Measurements from ENCODE around the gene EXOC6. TPM values are rescaled to one million over a fixed set of nuclear protein-coding genes. Genes with fewer than 3 reads are reported as not detected.

The EXOC6 gene
- total RNA-seq, 1 experiment from 2014 or later = 17.0 TPM

DNA sequence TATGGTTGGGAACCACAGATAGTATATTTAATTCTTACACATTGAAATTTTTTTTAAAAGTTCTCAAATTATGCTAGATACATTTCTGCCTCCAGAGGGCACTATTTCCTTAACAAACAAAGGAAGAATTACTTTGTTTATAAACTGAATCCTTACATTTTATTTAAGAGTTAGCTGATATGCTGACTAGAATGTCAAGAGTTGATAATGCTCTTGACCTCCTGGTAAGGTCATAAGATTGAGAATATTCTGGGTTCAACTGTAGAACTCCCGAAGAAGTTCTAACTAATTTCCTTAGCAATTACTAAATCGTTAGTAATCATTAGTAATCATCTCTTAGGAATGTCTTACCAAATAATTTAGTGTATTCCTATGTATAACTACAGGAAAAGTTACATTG is 117.0 kb downstream of the EXOC6 start:
- ATAC-seq = no peak
- no peak overlapping the region for H3K27ac ChIP-seq (ENCODE audit: low read length)
- no peaks in the 10 kb centered on the region for H3K27me3 ChIP-seq (ENCODE audit: control insufficient read depth, insufficient read depth, low read length)
- BruUV-seq (replicated peaks) = no TSS peak
- H3K4me1 ChIP-seq (ENCODE audit: control insufficient read depth, insufficient read depth, low read length) = no peaks in the 10 kb centered on the region
- in situ Hi-C loops (cut with HindIII; ENCODE audit: low pct_unique_long_range_greater_than_20kb, low sequenced_read_pairs) (no loop called here), intact Hi-C loops (cut with micrococcal nuclease; ENCODE audit: unreplicated experiment) (no loop called here)
- no peak overlapping the region for H3K4me3 ChIP-seq (ENCODE audit: low read depth in 2 of 2, low read length in 2 of 2)
- no peaks in the 10 kb centered on the region for H3K9me3 ChIP-seq (ENCODE audit: control insufficient read depth, insufficient read depth, low read depth, low read length)
- POLR2A ChIA-PET = no interaction called here
- no peak for TF ChIP-seq TCF7L2 (IDR thresholded peaks at IDR 0.05; ENCODE audit: low read depth, low read length)
- TF ChIP-seq, protein P1, sequence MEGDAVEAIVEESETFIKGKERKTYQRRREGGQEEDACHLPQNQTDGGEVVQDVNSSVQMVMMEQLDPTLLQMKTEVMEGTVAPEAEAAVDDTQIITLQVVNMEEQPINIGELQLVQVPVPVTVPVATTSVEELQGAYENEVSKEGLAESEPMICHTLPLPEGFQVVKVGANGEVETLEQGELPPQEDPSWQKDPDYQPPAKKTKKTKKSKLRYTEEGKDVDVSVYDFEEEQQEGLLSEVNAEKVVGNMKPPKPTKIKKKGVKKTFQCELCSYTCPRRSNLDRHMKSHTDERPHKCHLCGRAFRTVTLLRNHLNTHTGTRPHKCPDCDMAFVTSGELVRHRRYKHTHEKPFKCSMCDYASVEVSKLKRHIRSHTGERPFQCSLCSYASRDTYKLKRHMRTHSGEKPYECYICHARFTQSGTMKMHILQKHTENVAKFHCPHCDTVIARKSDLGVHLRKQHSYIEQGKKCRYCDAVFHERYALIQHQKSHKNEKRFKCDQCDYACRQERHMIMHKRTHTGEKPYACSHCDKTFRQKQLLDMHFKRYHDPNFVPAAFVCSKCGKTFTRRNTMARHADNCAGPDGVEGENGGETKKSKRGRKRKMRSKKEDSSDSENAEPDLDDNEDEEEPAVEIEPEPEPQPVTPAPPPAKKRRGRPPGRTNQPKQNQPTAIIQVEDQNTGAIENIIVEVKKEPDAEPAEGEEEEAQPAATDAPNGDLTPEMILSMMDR (IDR thresholded peaks at IDR 0.05) = peak; percentile 76; the same call in 1 of the 2 replicates
- H3K36me3 ChIP-seq (ENCODE audit: control insufficient read depth, insufficient read depth, low read length) = no peaks in the 10 kb centered on the region
- DNase-seq (ENCODE audit: low read depth, low spot score) = peak; percentile 59
- CTCF ChIA-PET = interaction anchor here (0.6 kb wide), 1 partner anchor 78 kb away, joined by 4 read pairs; no protein-coding TSS in a partner anchor

DNA sequence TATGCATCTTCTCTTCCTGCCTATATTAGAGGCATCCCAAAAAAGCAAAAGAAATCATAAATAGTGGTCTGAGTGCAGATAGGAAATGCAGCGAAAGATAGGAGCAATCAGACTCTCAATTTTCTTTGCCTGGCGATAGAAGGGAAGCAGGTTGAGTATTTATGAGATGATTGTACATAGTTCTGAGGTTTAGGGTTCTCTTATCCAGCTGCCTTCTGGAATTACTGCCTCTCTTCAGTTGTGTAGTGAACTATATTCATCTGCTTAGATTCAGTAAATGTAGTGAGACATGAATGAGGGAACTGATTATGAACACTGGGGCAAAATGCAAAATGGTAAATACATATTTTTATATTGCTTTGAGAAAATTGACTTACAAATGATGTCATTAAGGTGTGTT is 119.3 kb downstream of the EXOC6 start:
- no peaks in the 10 kb centered on the region for H3K36me3 ChIP-seq (ENCODE audit: control insufficient read depth, insufficient read depth, low read length)
- no peak overlapping the region for H3K4me3 ChIP-seq (ENCODE audit: low read depth in 2 of 2, low read length in 2 of 2)
- H3K4me1 ChIP-seq (ENCODE audit: control insufficient read depth, insufficient read depth, low read length) = no peaks in the 10 kb centered on the region
- ATAC-seq (no peak), DNase-seq (ENCODE audit: low read depth, low spot score) (no peak)
- no peak overlapping the region for H3K27ac ChIP-seq (ENCODE audit: low read length)
- ChIA-PET CTCF (interaction anchor here (0.5 to 0.6 kb wide), 2 partner anchors 72 to 349 kb away, joined by 4 to 5 read pairs; no protein-coding TSS in a partner anchor), POLR2A (interaction anchor here (0.6 kb wide), 1 partner anchor 39 kb away, joined by 4 read pairs; no protein-coding TSS in a partner anchor)
- TF ChIP-seq, protein P2, sequence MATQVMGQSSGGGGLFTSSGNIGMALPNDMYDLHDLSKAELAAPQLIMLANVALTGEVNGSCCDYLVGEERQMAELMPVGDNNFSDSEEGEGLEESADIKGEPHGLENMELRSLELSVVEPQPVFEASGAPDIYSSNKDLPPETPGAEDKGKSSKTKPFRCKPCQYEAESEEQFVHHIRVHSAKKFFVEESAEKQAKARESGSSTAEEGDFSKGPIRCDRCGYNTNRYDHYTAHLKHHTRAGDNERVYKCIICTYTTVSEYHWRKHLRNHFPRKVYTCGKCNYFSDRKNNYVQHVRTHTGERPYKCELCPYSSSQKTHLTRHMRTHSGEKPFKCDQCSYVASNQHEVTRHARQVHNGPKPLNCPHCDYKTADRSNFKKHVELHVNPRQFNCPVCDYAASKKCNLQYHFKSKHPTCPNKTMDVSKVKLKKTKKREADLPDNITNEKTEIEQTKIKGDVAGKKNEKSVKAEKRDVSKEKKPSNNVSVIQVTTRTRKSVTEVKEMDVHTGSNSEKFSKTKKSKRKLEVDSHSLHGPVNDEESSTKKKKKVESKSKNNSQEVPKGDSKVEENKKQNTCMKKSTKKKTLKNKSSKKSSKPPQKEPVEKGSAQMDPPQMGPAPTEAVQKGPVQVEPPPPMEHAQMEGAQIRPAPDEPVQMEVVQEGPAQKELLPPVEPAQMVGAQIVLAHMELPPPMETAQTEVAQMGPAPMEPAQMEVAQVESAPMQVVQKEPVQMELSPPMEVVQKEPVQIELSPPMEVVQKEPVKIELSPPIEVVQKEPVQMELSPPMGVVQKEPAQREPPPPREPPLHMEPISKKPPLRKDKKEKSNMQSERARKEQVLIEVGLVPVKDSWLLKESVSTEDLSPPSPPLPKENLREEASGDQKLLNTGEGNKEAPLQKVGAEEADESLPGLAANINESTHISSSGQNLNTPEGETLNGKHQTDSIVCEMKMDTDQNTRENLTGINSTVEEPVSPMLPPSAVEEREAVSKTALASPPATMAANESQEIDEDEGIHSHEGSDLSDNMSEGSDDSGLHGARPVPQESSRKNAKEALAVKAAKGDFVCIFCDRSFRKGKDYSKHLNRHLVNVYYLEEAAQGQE (IDR thresholded peaks at IDR 0.05; ENCODE audit: insufficient read depth in 1 of 2, low read depth in 2 of 2, low read length in 1 of 2) = no peak
- no peak for TF ChIP-seq POLR2AphosphoS5 (IDR thresholded peaks at IDR 0.05; ENCODE audit: low read depth, low read length)
- no peak for TF ChIP-seq TCF7L2 (IDR thresholded peaks at IDR 0.05; ENCODE audit: low read depth, low read length)
- TF ChIP-seq, protein P1 (IDR thresholded peaks at IDR 0.05) = no peak
- no peak for TF ChIP-seq SIN3A (IDR thresholded peaks at IDR 0.05; ENCODE audit: borderline replicate concordance, insufficient read depth, low read depth, low read length)
- BruUV-seq (replicated peaks) = no TSS peak
- in situ Hi-C loops (cut with HindIII; ENCODE audit: low pct_unique_long_range_greater_than_20kb, low sequenced_read_pairs) (no loop called here), intact Hi-C loops (cut with micrococcal nuclease; ENCODE audit: unreplicated experiment) (no loop called here)
- no peaks in the 10 kb centered on the region for H3K9me3 ChIP-seq (ENCODE audit: control insufficient read depth, insufficient read depth, low read depth, low read length)
- H3K27me3 ChIP-seq (ENCODE audit: control insufficient read depth, insufficient read depth, low read length) = no peaks in the 10 kb centered on the region
